HEK293 (cell line): ENCODE results near the gene DSCAM.

Experiments used
- CTCF ChIA-PET: fragments of 350-600 bp; formaldehyde crosslinking; extraction: SDS; loops from one replicate; lab custom pipeline; 2021; ENCODE audit warnings: antibody characterized with exemption; lab: Yijun Ruan, JAX
- POLR2A ChIA-PET: fragments of 300-600 bp; formaldehyde crosslinking; extraction: SDS; loops from one replicate; lab custom pipeline; 2020; ENCODE audit warnings: antibody characterized with exemption, inconsistent platforms; lab: Yijun Ruan, JAX
- H3K27ac ChIP-seq: fragments of 200-500 bp; sonication (Bioruptor generic); 2 replicates; pipeline ENCODE4 v1.5.1; 2014; ENCODE audit warnings: low read depth, low read length, control low read depth, inconsistent platforms; ENCODE audit errors: extremely low read depth
- H3K36me3 ChIP-seq, 2 experiments: fragments of 200-500 bp in 1 of 2; sonication (Bioruptor generic) in 1 of 2; 1 replicate in 1 of 2; 2 replicates in 1 of 2; pipeline ENCODE4 v1.5.1; 2014 to 2017; ENCODE audit warnings: inconsistent platforms in 2 of 2, low read length in 2 of 2; ENCODE audit not compliant: control insufficient read depth in 2 of 2, insufficient read depth in 1 of 2
- H3K4me1 ChIP-seq: fragments of 200-500 bp; sonication (Bioruptor generic); 2 replicates; pipeline ENCODE4 v1.5.1; 2014; ENCODE audit warnings: mild to moderate bottlenecking, low read length, inconsistent platforms; ENCODE audit not compliant: control insufficient read depth, insufficient read depth
- H3K4me3 ChIP-seq: 2 replicates; pipeline ENCODE4 v1.5.1; 2011; ENCODE audit warnings: low read depth, mild to moderate bottlenecking, control low read depth, low read length, moderate library complexity
- H3K9me3 ChIP-seq: fragments of 200-500 bp; sonication (Bioruptor generic); 2 replicates; pipeline ENCODE4 v1.5.1; 2014; ENCODE audit warnings: low read depth, low read length, inconsistent platforms; ENCODE audit not compliant: control insufficient read depth, insufficient read depth
- GLIS2 ChIP-seq: fragments of 450-650 bp; formaldehyde crosslinking; IDR thresholded peaks from 2 replicates; pipeline ENCODE4 v1.5.1; 2016; ENCODE audit warnings: missing biosample characterization, missing genetic modification characterization
- HOXC10 ChIP-seq: sonication (generic); formaldehyde crosslinking; IDR thresholded peaks from 2 replicates; pipeline ENCODE4 v1.8.1; 2023; ENCODE audit warnings: mild to moderate bottlenecking, missing genetic modification reagents
- REPIN1 ChIP-seq: fragments of 450-650 bp; formaldehyde crosslinking; IDR thresholded peaks from 2 replicates; pipeline ENCODE4 v1.5.1; 2017; ENCODE audit warnings: missing biosample characterization, missing genetic modification characterization, low read depth
- SCRT2 ChIP-seq: fragments of 450-650 bp; formaldehyde crosslinking; IDR thresholded peaks from 2 replicates; pipeline ENCODE4 v1.5.1; 2016; ENCODE audit warnings: missing biosample characterization, missing genetic modification characterization
- SETDB1 ChIP-seq: IDR thresholded peaks from one replicate; pipeline ENCODE4 v1.6.1; 2017; ENCODE audit warnings: mild to moderate bottlenecking, low read length, moderate library complexity, mixed read lengths; ENCODE audit not compliant: insufficient read length
- ZBTB26 ChIP-seq: fragments of 450-650 bp; formaldehyde crosslinking; optimal IDR thresholded peaks from 2 replicates; pipeline ENCODE3; 2016; ENCODE audit warnings: missing biosample characterization, mild to moderate bottlenecking, missing genetic modification characterization
- ZIC2 ChIP-seq: fragments of 450-650 bp; formaldehyde crosslinking; IDR thresholded peaks from 2 replicates; pipeline ENCODE4 v1.5.1; 2016; ENCODE audit warnings: missing biosample characterization, missing genetic modification characterization
- ZNF140 ChIP-seq: fragments of 450-650 bp; formaldehyde crosslinking; IDR thresholded peaks from 2 replicates; pipeline ENCODE4 v1.5.1; 2016; ENCODE audit warnings: missing biosample characterization, missing genetic modification characterization
- ZNF146 ChIP-seq: fragments of 450-650 bp; formaldehyde crosslinking; IDR thresholded peaks from 2 replicates; pipeline ENCODE4 v1.5.1; 2016; ENCODE audit warnings: missing biosample characterization, missing genetic modification characterization
- ZNF16 ChIP-seq: fragments of 450-650 bp; formaldehyde crosslinking; IDR thresholded peaks from 2 replicates; pipeline ENCODE4 v1.5.1; 2016; ENCODE audit warnings: low read depth, missing biosample characterization, missing genetic modification characterization
- ZNF174 ChIP-seq: fragments of 450-650 bp; formaldehyde crosslinking; IDR thresholded peaks from 2 replicates; pipeline ENCODE4 v1.5.0; 2017; ENCODE audit warnings: missing biosample characterization, mild to moderate bottlenecking, missing genetic modification characterization
- ZNF19 ChIP-seq: fragments of 450-650 bp; formaldehyde crosslinking; IDR thresholded peaks from 2 replicates; pipeline ENCODE4; 2016; ENCODE audit warnings: missing biosample characterization, missing genetic modification characterization, low read depth
- ZNF24 ChIP-seq: fragments of 450-650 bp; formaldehyde crosslinking; IDR thresholded peaks from 2 replicates; pipeline ENCODE4 v1.5.1; 2016; ENCODE audit warnings: missing biosample characterization, missing genetic modification characterization
- ZNF26 ChIP-seq: fragments of 450-650 bp; formaldehyde crosslinking; IDR thresholded peaks from 2 replicates; pipeline ENCODE4 v1.5.1; 2016; ENCODE audit warnings: missing biosample characterization, missing genetic modification characterization
- ZNF274 ChIP-seq, 2 experiments: fragments of 200-500 bp in 1 of 2; fragments of 450-650 bp in 1 of 2; sonication (Bioruptor generic) in 1 of 2; formaldehyde crosslinking in 1 of 2; IDR thresholded peaks; 2 replicates each; pipeline versions ENCODE4 v1.5.1 to v1.6.1; 2014 to 2016; ENCODE audit warnings: borderline replicate concordance in 1 of 2, inconsistent platforms in 1 of 2, low read length in 1 of 2, missing biosample characterization in 1 of 2, missing genetic modification characterization in 1 of 2
- ZNF561 ChIP-seq: fragments of 450-650 bp; IDR thresholded peaks from 2 replicates; pipeline ENCODE4 v1.5.1; 2018; ENCODE audit warnings: missing biosample characterization, missing genetic modification characterization, borderline replicate concordance
- ZSCAN4 ChIP-seq: fragments of 450-650 bp; formaldehyde crosslinking; IDR thresholded peaks from 2 replicates; pipeline ENCODE4 v1.5.1; 2017; ENCODE audit warnings: missing biosample characterization, missing genetic modification characterization

DSCAM gene

GRCh38 chr21:40337981-40338380 lies 509.0 kb downstream of the DSCAM start:
- no peaks in the 10 kb centered on the region for H3K36me3 ChIP-seq
- H3K4me3 ChIP-seq: no peak overlapping the region
- H3K9me3 ChIP-seq: no peaks in the 10 kb centered on the region
- ChIA-PET POLR2A (no interaction called here), CTCF (no interaction called here)
- no peaks in the 10 kb centered on the region for H3K4me1 ChIP-seq
- no peak overlapping the region for H3K27ac ChIP-seq
- TF ChIP-seq ZSCAN4 (tag by site-specific recombination) (no peak), ZNF561 (tag by site-specific recombination) (no peak), SCRT2 (no peak), REPIN1 (tag by site-specific recombination) (no peak), ZNF16 (tag by site-specific recombination) (no peak), SETDB1 (no peak), ZBTB26 (no peak), HOXC10 (CRISPR knock-in tag) (no peak)
- TF ChIP-seq, all 188 proteins: peak for 0

GRCh38 chr21:40335704-40336103 lies 511.3 kb downstream of the DSCAM start:
- Histone ChIP-seq H3K4me3 (no peak overlapping the region), H3K4me1 (no peaks in the 10 kb centered on the region), H3K36me3 (no peaks in the 10 kb centered on the region), H3K27ac (no peak overlapping the region), H3K9me3 (no peaks in the 10 kb centered on the region)
- no peak for TF ChIP-seq ZNF16 (tag by site-specific recombination)
- 0 out of 2 replicates have a peak, but pooled peaks have one; percentile 14 for TF ChIP-seq ZIC2
- ChIA-PET CTCF (no interaction called here), POLR2A (no interaction called here)

GRCh38 chr21:40334159-40334558 lies 512.8 kb downstream of the DSCAM start:
- Histone ChIP-seq H3K27ac (no peak overlapping the region), H3K36me3 (no peaks in the 10 kb centered on the region), H3K4me1 (no peaks in the 10 kb centered on the region), H3K9me3 (no peaks in the 10 kb centered on the region), H3K4me3 (no peak overlapping the region)
- ChIA-PET CTCF (no interaction called here), POLR2A (no interaction called here)
- TF ChIP-seq ZNF174 (tag by site-specific recombination) (no peak), ZNF140 (no peak), ZNF26 (tag by site-specific recombination) (no peak), ZNF274 (IDR thresholded peaks at IDR 0.05; ENCODE audit: low read length) (no peak), ZNF274 (tag by site-specific recombination; IDR thresholded peaks at IDR 0.05; ENCODE audit: borderline replicate concordance) (no peak), GLIS2 (tag by site-specific recombination) (no peak), ZNF19 (tag by site-specific recombination) (no peak), ZNF146 (no peak), ZNF24 (tag by site-specific recombination) (no peak)
